Activated CD8-positive, alpha-beta T cell treated with anti-CD3 and anti-CD28 coated beads for 36 hours (primary cell): ENCODE data around the gene ZNF846. TPM values are rescaled to one million over a fixed set of nuclear protein-coding genes. Genes with fewer than 3 reads are reported as not detected.

Source experiments
- ATAC-seq: fragments of 200-7000 bp; cut with Tn5 transposase; one replicate; pipeline ENCODE4 v1.10.0; 2021; ENCODE audit warnings: mild to moderate bottlenecking, moderate library complexity
- CTCF ChIA-PET: fragments of 350-600 bp; sonication (Branson Sonifier 250); formaldehyde crosslinking; loops from one replicate; lab custom pipeline; 2021; ENCODE audit warnings: antibody characterized with exemption; lab: Charles Lee
- POLR2A ChIA-PET: fragments of 350-600 bp; sonication (Branson Sonifier 250); formaldehyde crosslinking; loops from one replicate; lab custom pipeline; 2021; ENCODE audit warnings: antibody characterized with exemption; lab: Charles Lee
- DNase-seq: peaks from one replicate; pipeline ENCODE4 v3.0.0-alpha.2; 2020
- H3K27ac Mint-ChIP-seq: one replicate; pipeline ENCODE4 v1.8.0; 2021; ENCODE audit warnings: mild to moderate bottlenecking, mixed read lengths
- H3K27me3 Mint-ChIP-seq: one replicate; pipeline ENCODE4 v1.8.0; 2021; ENCODE audit warnings: mixed read lengths
- H3K36me3 Mint-ChIP-seq: one replicate; pipeline ENCODE4 v1.8.0; 2021; ENCODE audit warnings: low read depth, mixed read lengths
- H3K4me1 Mint-ChIP-seq: one replicate; pipeline ENCODE4 v1.8.0; 2021; ENCODE audit warnings: low read depth, mixed read lengths
- H3K4me3 Mint-ChIP-seq: one replicate; pipeline ENCODE4 v1.8.0; 2021; ENCODE audit warnings: mild to moderate bottlenecking, moderate library complexity, mixed read lengths
- H3K9me3 Mint-ChIP-seq: one replicate; pipeline ENCODE4 v1.8.0; 2021; ENCODE audit warnings: mixed read lengths
- CTCF ChIP-seq: fragments of 200-600 bp; IDR thresholded peaks from one replicate; pipeline ENCODE4 v1.8.0; 2022; ENCODE audit warnings: antibody characterized with exemption, mild to moderate bottlenecking
- intact Hi-C: fragments of 100-400 bp; cut with micrococcal nuclease; formaldehyde crosslinking; loops from one replicate; pipeline ENCODE4 v1.10.0; 2022
- total RNA-seq, 2 experiments: library from RNA; stranded (reverse); gene quantifications; one replicate each; pipeline ENCODE4 v1.2.3, GENCODE V29; 2021

The ZNF846 gene
- total RNA-seq, 2 experiments from 2014 or later, result 5.1 to 6.1 TPM

- DNase-seq (no peak), ATAC-seq (no peak)
- Mint-ChIP-seq H3K27ac (no peak overlapping the region), H3K9me3 (peaks cover 26% of the 10 kb centered on the region), H3K4me3 (no peak overlapping the region), H3K4me1 (peaks cover 7% of the 10 kb centered on the region), H3K36me3 (no peaks in the 10 kb centered on the region), H3K27me3 (peaks cover 1% of the 10 kb centered on the region)
- ChIA-PET POLR2A (no interaction called here), CTCF (no interaction called here)
- TF ChIP-seq CTCF, result no peak
- intact Hi-C loops, result no loop called here
Measured at GRCh38 chr19:9724157-9724556, 44.4 kb downstream of the ZNF846 start.

- ATAC-seq (peak; percentile 45), DNase-seq (peak; percentile 24)
- intact Hi-C loops, result no loop called here
- Mint-ChIP-seq H3K4me3 (peak overlapping the region; percentile 9), H3K27ac (peak overlapping the region; percentile 54), H3K36me3 (no peaks in the 10 kb centered on the region), H3K4me1 (peaks cover 7% of the 10 kb centered on the region), H3K9me3 (peaks cover 26% of the 10 kb centered on the region), H3K27me3 (peaks cover 7% of the 10 kb centered on the region)
- CTCF ChIA-PET, result interaction anchor here (0.7 to 0.9 kb wide), 2 partner anchors 74 to 866 kb away, joined by 3 read pairs; no protein-coding TSS in a partner anchor
- POLR2A ChIA-PET, result interaction anchor here (0.5 kb wide), 1 partner anchor 1203 kb away, joined by 4 read pairs; no protein-coding TSS in a partner anchor
- TF ChIP-seq CTCF, result no peak
Measured at GRCh38 chr19:9721861-9722260, 46.7 kb downstream of the ZNF846 start.

- no peak overlapping the region for H3K27ac Mint-ChIP-seq
- TF ChIP-seq CTCF, result no peak
- peaks cover 7% of the 10 kb centered on the region for H3K27me3 Mint-ChIP-seq
- POLR2A ChIA-PET, result no interaction called here
- no peaks in the 10 kb centered on the region for H3K36me3 Mint-ChIP-seq
- peaks cover 26% of the 10 kb centered on the region for H3K9me3 Mint-ChIP-seq
- peaks cover 7% of the 10 kb centered on the region for H3K4me1 Mint-ChIP-seq
- intact Hi-C loops, result no loop called here
- CTCF ChIA-PET, result interaction anchor here (1.3 kb wide), 1 partner anchor 515 kb away, joined by 3 read pairs; no protein-coding TSS in a partner anchor
- DNase-seq (no peak), ATAC-seq (no peak)
- no peak overlapping the region for H3K4me3 Mint-ChIP-seq
Measured at GRCh38 chr19:9720541-9720940, 48.0 kb downstream of the ZNF846 start.

DNA sequence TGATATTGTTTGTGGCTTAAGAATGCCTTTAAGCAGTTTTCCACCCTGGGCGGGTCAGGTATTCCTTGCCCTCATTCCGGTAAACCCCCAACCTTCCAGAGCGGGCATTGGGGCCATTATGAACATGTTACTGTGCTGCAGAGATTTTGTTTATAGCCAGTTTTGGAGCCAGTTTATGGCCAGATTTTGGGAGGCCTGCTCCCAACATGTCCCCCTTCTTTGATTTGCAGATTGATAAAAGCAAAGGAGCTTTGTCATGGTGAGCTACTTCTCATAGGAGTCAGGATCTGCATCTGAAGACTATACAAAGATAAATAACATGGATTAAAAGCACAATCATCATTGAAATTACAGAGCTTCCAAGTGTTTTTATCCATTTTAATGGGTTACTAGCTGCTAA, 56.7 kb downstream of the ZNF846 start:
- H3K27ac Mint-ChIP-seq, result no peak overlapping the region
- H3K9me3 Mint-ChIP-seq, result peaks cover 32% of the 10 kb centered on the region
- no peak for DNase-seq
- CTCF ChIA-PET, result no interaction called here
- no peak for TF ChIP-seq CTCF
- ATAC-seq, result no peak
- no peak overlapping the region for H3K4me3 Mint-ChIP-seq
- H3K36me3 Mint-ChIP-seq, result peaks cover 7% of the 10 kb centered on the region
- POLR2A ChIA-PET, result no interaction called here
- intact Hi-C loops, result no loop called here
- H3K27me3 Mint-ChIP-seq, result no peaks in the 10 kb centered on the region
- no peaks in the 10 kb centered on the region for H3K4me1 Mint-ChIP-seq

DNA sequence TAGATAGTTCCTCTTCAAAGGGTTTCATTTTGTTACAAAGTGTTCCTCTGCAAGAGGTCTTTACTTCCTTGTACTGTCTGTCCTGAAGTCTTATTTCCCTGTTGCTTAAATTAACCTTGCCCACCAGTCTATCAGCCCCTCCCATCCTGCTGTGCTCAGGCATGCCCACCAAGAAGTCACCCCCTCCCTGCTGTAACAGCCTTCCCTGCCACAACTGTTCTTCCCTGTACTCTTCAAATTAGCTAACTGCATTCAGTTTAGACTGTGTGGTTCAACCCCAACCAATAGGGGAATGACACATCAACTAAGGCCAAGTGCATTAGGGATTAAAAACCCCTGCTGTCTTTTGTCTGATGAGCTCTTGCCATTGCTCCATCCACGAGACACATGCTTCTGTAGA, 59.2 kb downstream of the ZNF846 start:
- H3K9me3 Mint-ChIP-seq, result peaks cover 32% of the 10 kb centered on the region
- no peak overlapping the region for H3K27ac Mint-ChIP-seq
- ChIA-PET POLR2A (no interaction called here), CTCF (no interaction called here)
- H3K27me3 Mint-ChIP-seq, result no peaks in the 10 kb centered on the region
- no peak overlapping the region for H3K4me3 Mint-ChIP-seq
- intact Hi-C loops, result no loop called here
- TF ChIP-seq CTCF, result no peak
- peaks cover 7% of the 10 kb centered on the region for H3K36me3 Mint-ChIP-seq
- no peak for ATAC-seq
- no peaks in the 10 kb centered on the region for H3K4me1 Mint-ChIP-seq
- DNase-seq, result no peak
